Measurements from ENCODE around the gene CFAP52.

- no peak for TF ChIP-seq TAF1 (conservative IDR thresholded peaks at IDR 0.05)
- no peak for TF ChIP-seq MAX (IDR thresholded peaks at IDR 0.05)
Observed at GRCh38 chr17:9645851-9646545, 69.6 kb downstream of the CFAP52 start.
